Fibroblast of skin of back (primary cell): Measurements from ENCODE around the gene BHLHE23.

ENCODE experiments used
- DNase-seq: peaks from one replicate; pipeline ENCODE4 v3.0.0-alpha.2; 2013

The BHLHE23 gene

GRCh38 chr20:63024573-63025392 is 18.0 kb upstream of the BHLHE23 start:
- no peak for DNase-seq

DNA sequence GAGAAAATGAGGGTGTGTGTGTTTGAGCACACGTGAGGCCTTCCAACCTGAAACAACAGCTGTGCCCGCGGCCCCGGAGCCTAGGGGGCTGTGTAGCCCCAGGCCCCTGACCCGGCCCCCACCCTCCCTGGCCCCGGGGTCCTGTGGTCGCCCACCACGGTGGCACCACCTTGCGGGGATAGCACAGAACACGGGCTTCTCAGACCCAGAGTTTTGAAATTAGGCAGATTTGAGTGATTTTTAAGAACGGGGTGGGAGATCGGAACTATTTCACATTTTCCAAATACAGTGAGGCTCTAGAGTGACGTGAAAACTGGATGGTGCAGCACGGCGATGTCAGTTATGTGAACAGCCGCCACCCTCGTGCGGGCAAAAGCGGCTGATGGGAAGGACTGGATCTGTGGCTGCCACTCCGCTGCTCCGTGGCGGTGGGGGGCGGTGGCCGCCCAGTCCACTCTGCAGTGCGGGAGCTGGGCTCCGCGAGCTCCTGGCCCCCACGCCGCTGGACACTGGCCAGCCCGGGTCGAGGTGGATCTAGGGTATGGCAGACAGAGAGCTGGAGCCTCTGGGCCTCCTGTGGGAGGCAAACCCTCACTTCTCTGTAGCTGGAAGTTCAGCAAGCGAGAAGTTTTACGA is 17.3 kb upstream of the BHLHE23 start:
- DNase-seq = no peak

DNA sequence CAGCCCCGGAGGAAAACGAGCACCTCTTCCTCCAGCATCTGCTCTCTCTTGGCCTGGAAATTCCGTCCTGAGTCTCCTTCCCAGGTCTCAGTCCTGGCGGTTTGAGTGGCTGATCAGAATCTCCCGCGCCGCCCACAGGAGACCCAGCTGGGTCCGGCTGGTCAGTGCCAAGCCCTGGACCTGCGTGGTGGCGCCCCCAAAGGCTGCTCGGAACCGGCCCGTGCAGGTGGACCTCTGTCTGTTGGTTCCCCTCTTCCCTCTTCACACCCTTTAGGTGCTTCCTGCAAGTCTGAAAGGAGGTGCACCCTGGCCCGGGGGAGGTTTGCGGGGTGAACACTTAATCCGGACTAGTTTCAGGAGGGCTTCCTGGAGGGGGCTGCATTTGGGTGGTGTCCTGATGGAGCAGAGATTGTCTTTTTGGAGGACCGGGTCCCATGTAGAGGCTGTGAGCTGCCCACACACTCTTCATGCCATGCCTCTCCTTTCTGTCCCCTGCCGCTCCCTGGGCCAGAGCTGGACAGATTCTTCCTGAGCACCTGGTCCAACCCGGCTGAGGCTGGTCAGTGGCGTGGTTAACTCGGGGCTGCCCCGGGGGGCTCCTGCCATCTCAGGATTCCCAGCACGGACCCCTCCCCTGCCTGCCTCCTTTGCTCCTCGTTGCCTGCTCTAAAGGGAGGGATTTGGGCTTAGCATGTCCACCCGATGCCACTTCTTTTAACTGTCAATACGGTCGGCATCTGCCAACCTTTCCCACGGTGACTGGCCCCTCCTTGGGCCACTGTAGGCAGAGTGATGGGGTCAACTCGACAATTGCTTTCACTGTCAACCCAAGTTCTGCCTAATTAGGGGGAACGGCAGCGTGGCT is 16.5 kb upstream of the BHLHE23 start:
- no peak for DNase-seq

GRCh38 chr20:63022501-63022900 is 15.7 kb upstream of the BHLHE23 start:
- DNase-seq = no peak

- DNase-seq = no peak
Measured at GRCh38 chr20:63021356-63022321, 14.9 kb upstream of the BHLHE23 start.

GRCh38 chr20:63020681-63021080 is 13.9 kb upstream of the BHLHE23 start:
- DNase-seq = no peak

DNA sequence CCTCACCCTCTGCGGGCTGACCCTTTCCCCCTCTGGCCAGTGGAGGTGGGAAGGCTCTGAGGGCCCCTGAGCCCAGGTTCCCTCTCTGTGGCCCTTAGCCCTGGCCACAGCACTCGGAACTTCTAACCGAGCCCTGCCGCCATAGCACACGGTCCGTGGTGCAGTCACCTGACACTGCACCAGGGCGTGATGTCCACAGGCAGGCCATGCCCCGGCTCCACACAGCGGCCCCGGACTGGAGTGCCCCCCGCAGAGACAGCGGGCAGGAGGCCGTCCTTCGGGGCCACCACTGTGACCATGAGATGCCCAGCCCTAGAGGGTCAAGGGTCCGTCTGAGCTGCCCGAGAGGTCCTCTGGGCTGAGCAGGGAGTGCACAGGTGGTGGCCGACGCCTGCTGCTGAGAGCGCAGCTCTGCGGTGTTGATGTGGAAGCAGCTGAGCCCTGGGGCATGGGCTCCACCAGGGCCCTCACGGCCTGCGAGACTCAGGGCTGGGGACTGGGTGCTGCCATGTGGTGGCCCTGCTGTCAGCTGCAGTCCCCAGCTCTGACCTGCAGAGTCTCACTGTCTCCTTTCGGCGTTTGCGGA is 11.2 kb upstream of the BHLHE23 start:
- no peak for DNase-seq

DNA sequence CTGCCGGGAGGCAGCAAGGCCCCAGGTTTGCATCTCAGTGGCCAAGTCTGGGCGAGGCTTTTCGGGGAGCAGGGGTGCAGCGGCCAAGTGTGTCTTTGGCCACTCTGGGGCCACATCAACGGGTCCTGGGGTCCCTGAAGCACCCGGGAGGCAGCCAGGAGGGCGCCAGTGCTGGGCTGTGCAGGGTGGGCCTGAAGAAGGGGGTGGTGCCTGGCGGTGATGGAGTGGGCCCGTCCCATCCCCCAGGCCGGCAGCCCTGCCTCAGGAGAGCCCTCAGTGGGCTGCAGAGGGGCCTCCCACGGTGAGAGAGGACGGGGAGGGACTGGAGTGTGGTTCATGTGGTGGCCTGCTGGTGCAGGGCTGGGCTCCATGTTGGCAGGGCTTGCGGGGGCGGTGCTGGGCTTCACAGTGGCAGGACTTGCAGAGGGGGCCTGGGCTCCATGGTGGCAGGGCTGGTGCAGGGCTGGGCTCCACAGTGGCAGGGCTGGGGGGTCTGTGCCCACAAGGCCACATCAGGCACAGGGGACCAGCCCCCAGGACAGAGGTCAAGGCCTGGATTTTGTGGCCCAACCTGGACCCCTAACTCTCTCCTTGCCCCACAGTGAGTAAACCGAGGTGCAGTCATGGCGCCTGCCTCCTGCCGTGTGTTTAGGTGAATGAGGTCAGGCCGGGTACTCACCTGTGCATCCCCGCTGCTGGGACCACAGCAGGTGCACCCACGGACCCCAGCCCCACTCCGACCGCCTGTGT is 10.5 kb upstream of the BHLHE23 start:
- DNase-seq = no peak

- DNase-seq = no peak
Measured at GRCh38 chr20:63016514-63017075, 9.8 kb upstream of the BHLHE23 start.

- DNase-seq = no peak
Measured at GRCh38 chr20:63015662-63016361, 9.0 kb upstream of the BHLHE23 start.

DNA sequence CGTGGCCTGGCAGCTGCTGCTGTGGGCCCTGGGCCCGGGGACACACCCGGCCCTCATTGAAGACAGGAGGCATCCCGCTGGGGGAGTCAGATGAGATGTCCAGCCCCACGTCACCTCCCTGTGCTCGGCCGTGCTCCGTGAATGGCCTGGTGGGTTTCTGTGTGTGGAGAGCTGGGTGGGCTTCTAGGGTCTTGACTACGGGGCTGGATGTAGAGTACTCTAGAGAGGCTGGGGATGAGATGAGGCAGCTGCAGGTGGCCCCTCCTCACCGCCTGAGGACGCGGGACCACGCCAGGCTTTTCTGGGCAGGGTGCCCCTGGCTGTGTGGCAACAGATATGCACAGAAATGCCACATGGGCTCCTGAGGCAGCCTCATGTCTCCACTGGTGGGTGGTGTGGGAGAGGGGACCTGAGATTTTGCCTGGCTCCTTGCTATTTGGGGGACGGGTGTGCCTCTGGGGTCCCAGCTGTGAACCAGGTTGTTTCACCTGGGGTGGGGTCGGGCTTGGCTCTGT is 8.4 kb upstream of the BHLHE23 start:
- DNase-seq = no peak

GRCh38 chr20:63014710-63015109 is 7.9 kb upstream of the BHLHE23 start:
- DNase-seq = no peak

DNA sequence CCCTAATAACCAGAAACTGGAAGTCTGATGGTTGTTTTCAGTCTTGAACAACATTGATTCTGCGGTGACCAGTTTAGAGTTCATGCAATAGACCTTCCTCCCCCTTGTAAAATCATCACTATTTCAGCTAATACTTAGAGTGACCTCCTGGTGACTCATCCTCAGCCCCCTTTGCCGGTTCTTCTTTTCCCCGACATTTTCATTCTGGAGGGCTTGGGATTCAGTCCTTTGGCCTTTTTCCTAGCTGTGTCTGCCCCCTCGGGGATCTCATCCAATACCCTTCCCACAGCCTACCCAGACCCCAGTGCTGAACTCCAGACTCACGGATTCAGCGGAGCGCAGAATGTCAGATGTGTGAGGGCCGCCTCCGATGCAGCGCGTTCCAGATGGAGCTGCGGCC is 7.5 kb upstream of the BHLHE23 start:
- DNase-seq = no peak

DNA sequence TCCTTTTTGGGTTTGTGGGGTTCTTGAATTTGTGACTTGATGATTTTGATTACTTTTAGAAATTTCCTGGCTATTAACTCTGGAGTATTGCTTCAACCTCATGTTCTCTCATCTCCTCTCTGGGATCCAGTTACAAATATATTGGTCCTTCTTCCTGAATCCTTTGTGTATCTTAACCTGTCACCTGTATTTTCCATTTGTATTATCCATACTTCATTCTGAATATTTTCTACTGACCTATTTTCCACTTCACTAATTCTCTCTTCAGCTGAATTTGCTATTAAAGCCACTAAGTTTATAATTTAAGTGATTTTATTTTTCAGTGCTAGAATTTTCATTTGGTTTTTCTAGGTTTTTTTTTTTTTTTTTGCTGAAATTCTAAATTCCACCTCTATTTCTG is 6.4 kb upstream of the BHLHE23 start:
- no peak for DNase-seq

- DNase-seq = peak; percentile 16
Measured at GRCh38 chr20:63011798-63012197, 5.0 kb upstream of the BHLHE23 start.

DNA sequence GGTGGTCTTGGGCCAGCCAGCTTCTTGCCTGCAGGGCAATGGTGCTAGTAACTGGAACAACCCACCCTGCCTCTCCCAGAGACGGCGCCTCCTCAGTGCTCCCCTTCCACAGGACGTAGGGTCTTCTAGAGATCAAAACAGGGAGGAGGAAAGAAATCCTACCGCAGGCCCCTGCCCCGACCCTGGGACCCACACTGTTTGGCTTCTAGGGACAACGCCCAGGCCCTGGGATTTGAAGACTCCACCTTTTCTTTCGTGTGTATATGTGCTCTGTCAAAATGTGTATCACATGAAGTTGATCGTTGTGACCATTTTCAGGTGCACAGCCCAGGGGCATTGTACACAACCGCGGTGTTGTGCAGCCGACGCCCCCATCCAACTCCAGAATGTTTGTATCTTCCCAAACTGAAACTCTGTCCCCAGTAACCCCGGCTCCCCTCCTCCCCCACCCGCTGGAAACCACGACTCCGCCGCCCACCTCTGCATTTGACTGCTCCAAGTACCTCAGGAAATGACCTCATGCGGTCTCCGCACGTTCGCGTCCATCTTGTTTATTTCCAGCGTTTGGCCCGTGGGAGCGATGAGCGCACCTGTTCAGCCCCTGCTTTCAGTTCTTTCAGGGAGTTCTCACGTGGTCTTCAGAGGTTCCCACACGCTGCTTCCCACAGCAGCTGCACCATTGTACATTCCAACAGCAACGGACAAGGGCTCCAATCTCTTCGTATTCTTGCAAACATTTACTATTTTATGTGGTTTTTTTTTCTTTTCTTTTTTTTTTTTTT is 3.4 kb upstream of the BHLHE23 start:
- DNase-seq = no peak

DNA sequence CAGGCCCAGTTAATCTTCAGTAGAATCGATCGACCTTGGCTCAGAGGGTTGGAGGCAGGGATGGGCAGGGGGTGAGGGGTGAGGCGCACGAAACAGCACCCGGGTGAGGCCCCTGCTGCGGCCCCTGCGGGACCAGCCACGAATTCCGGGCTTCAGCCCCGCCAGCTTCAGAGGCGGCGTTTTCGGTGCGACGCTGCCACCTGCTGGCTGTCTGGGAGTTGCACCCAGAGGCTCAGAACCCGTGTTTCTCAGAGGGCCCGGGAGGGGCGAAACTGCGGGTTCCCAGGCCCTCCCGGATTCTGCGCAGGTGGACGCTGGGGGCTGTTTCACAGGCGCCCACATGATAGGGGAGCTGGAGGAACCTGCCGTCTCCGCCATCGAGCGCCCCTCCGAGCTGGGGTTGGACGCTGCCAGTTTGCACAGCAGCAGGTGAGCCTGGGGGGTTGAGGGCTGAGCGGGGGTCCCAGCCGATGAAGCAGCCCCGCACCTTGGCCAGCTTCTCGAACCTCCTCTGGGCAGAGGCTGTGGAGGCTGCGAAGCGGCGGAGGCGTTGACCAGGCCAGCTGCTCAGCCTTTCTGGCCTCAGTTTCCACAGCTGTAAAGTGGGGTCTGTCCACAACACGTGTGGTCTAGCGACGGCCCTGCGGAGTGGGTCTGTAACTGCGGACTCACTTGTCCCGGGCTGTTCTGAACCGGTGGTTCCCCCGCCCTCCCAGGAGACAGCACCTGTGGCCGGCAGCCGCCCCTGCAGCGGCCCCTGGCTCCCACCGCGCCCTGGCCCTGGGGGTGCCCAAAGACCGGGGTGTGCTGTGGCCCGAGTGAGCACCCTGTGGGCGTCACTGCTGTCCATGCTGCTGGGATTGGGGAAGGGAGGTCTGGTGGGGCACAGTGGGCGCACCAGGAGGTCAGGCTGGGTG is 2.5 kb upstream of the BHLHE23 start:
- peak; percentile 53 for DNase-seq
